K562 (cell line): ENCODE data around the gene MAML3. TPM values are rescaled to one million over a fixed set of nuclear protein-coding genes. Genes with fewer than 3 reads are reported as not detected.

Experiments used
- ATAC-seq: fragments of 200-7000 bp; cut with Tn5 transposase; 3 replicates; pipeline ENCODE4 v1.9.1; 2020; ENCODE audit warnings: moderate library complexity
- BruUV-seq: library from RNA; stranded (reverse); fragments of 400-500 nt; replicated peaks from 2 replicates; lab custom pipeline; 2021; lab: Mats Ljungman, UMichigan
- CTCF ChIA-PET: fragments of 300-600 bp; formaldehyde crosslinking; extraction: SDS; loops from one replicate; lab custom pipeline; 2021; ENCODE audit warnings: low intra/inter-chr PET ratio; lab: Yijun Ruan, JAX
- POLR2A ChIA-PET: fragments of 300-600, 350-650 bp; sonication (Branson Sonifier 250); formaldehyde crosslinking; extraction: SDS; loops from one replicate; lab custom pipeline; 2021; ENCODE audit warnings: antibody characterized with exemption, inconsistent platforms; lab: Yijun Ruan, JAX
- DNase-seq, 4 experiments: peaks; one replicate each; pipeline versions ENCODE4 v3.0.0 to v3.0.0-alpha.2; 2011 to 2018; ENCODE audit warnings: low spot score in 3 of 4, mixed read lengths in 3 of 4; ENCODE audit errors: extremely low read depth in 1 of 4
- FAIRE-seq: peaks from 2 replicates; lab custom pipeline; 2011; peaks lifted over from hg19 to GRCh38; lab: Jason Lieb, UNC
- H2AFZ ChIP-seq: 2 replicates; pipeline ENCODE4 v1.6.0; 2011; ENCODE audit warnings: low read depth, low read length, control low read depth, inconsistent platforms
- H3K27ac ChIP-seq: fragments of 200-600 bp; 3 replicates; pipeline ENCODE4 v1.8.0; 2011; ENCODE audit warnings: low read depth, mild to moderate bottlenecking, control low read depth, inconsistent platforms, low read length, moderate library complexity, mixed read lengths; ENCODE audit errors: extremely low read depth
- H3K27me3 ChIP-seq, 2 experiments: fragments of 300-600 bp in 1 of 2; 2 replicates in 1 of 2; 3 replicates in 1 of 2; pipeline versions ENCODE4 v1.6.0 to v1.8.0; 2011; ENCODE audit warnings: inconsistent platforms in 2 of 2, low read length in 2 of 2, mild to moderate bottlenecking in 1 of 2, mixed read lengths in 1 of 2, moderate library complexity in 1 of 2; ENCODE audit not compliant: control insufficient read depth in 2 of 2, insufficient read depth in 2 of 2
- H3K36me3 ChIP-seq: fragments of 300-600 bp; 3 replicates; pipeline ENCODE4 v1.8.0; 2011; ENCODE audit warnings: mild to moderate bottlenecking, low read length, inconsistent platforms; ENCODE audit not compliant: control insufficient read depth, insufficient read depth
- H3K4me1 ChIP-seq, 2 experiments: fragments of 200-600 bp in 1 of 2; replicated peaks in 1 of 2; 2 replicates in 1 of 2; 3 replicates in 1 of 2; pipeline versions ENCODE4 v1.5.1 to v1.8.0; 2011; ENCODE audit warnings: inconsistent platforms in 2 of 2, low read length in 2 of 2, mild to moderate bottlenecking in 1 of 2, mixed read lengths in 1 of 2, moderate library complexity in 1 of 2; ENCODE audit not compliant: control insufficient read depth in 2 of 2, insufficient read depth in 2 of 2
- H3K4me2 ChIP-seq: 2 replicates; pipeline ENCODE4 v1.6.1; 2011; ENCODE audit warnings: low read length, control low read depth, inconsistent platforms, mixed read lengths; ENCODE audit not compliant: insufficient read depth
- H3K4me3 ChIP-seq: fragments of 200-600 bp; sonication (generic), shearing (Covaris generic); 2 replicates; pipeline ENCODE4 v1.5.1; 2016; ENCODE audit warnings: control low read depth, inconsistent platforms
- H3K79me2 ChIP-seq: fragments of 200-600 bp; 3 replicates; pipeline ENCODE4 v1.8.0; 2011; ENCODE audit warnings: low read length, inconsistent platforms; ENCODE audit not compliant: control insufficient read depth, insufficient read depth
- H3K9ac ChIP-seq, 2 experiments: 2 replicates each; pipeline versions ENCODE4 v1.6.0 to v1.6.1; 2011; ENCODE audit warnings: low read depth in 2 of 2, low read length in 2 of 2, control low read depth in 1 of 2, inconsistent platforms in 1 of 2, mild to moderate bottlenecking in 1 of 2, mixed read lengths in 1 of 2; ENCODE audit not compliant: insufficient read depth in 1 of 2
- H3K9me1 ChIP-seq: one replicate; pipeline ENCODE4 v1.6.0; 2011; ENCODE audit warnings: inconsistent platforms, mild to moderate bottlenecking, low read length, moderate library complexity; ENCODE audit not compliant: control insufficient read depth, insufficient read depth
- H3K9me3 ChIP-seq: replicated peaks from 2 replicates; pipeline ENCODE4 v1.5.1; 2011; ENCODE audit warnings: low read depth, low read length, inconsistent platforms; ENCODE audit not compliant: control insufficient read depth, insufficient read depth
- H4K20me1 ChIP-seq: replicated peaks from 2 replicates; pipeline ENCODE4 v1.6.1; 2011; ENCODE audit warnings: low read length, inconsistent platforms, mixed read lengths; ENCODE audit not compliant: control insufficient read depth, insufficient read depth
- CBX1 ChIP-seq: sonication (generic); IDR thresholded peaks from 2 replicates; pipeline ENCODE4 v1.6.1; 2016; ENCODE audit warnings: antibody characterized with exemption, low read depth, mild to moderate bottlenecking
- ESRRA ChIP-seq: fragments of 450-650 bp; IDR thresholded peaks from 2 replicates; pipeline ENCODE4 v1.6.1; 2014; ENCODE audit warnings: low read depth, mild to moderate bottlenecking, moderate library complexity, borderline replicate concordance
- RAD51 ChIP-seq: fragments of 450-650 bp; IDR thresholded peaks from 2 replicates; pipeline ENCODE4 v1.7.1; 2016; ENCODE audit warnings: low read depth, mild to moderate bottlenecking, borderline replicate concordance
- TCFL5 ChIP-seq: fragments of 250-450 bp; sonication (Bioruptor Pico); conservative IDR thresholded peaks from 2 replicates; pipeline ENCODE4 v1.6.1; 2021; ENCODE audit warnings: mild to moderate bottlenecking, moderate library complexity, matching md5 sums
- WHSC1 ChIP-seq: IDR thresholded peaks from one replicate; pipeline ENCODE4 v1.6.1; 2012; ENCODE audit warnings: low read length, control low read depth, inconsistent platforms
- XRCC3 ChIP-seq: fragments of 450-650 bp; IDR thresholded peaks from 2 replicates; pipeline ENCODE4 v1.6.1; 2017; ENCODE audit warnings: mild to moderate bottlenecking, moderate library complexity
- ZNF121 ChIP-seq: sonication (generic); formaldehyde crosslinking; conservative IDR thresholded peaks from 2 replicates; pipeline ENCODE4 v1.8.0; 2022; ENCODE audit warnings: missing genetic modification reagents
- ZNF134 ChIP-seq: fragments of 250-450 bp; sonication (Bioruptor Pico); conservative IDR thresholded peaks from 2 replicates; pipeline ENCODE4 v1.4.0; 2020
- ZNF644 ChIP-seq: fragments of 200-800 bp; sonication (Bioruptor generic); IDR thresholded peaks from 2 replicates; pipeline ENCODE4 v1.6.1; 2016; ENCODE audit warnings: low read depth, missing genetic modification characterization, missing compliant biosample characterization
- WGBS: fragments of 100-300 bp; shearing (Covaris generic); methylation state at CpG from one replicate; pipeline ENCODE4 v1.1.6; 2016; ENCODE audit warnings: low coverage, mixed read lengths; ENCODE audit not compliant: insufficient coverage; ENCODE audit errors: missing lambda C conversion rate; 5-methylcytosine and 5-hydroxymethylcytosine counted together
- in situ Hi-C: fragments of 300-500 bp; cut with MboI; formaldehyde crosslinking; loops from 4 replicates; pipeline ENCODE4 v1.15.0; 2018; ENCODE audit warnings: inconsistent platforms, mixed read lengths
- intact Hi-C: fragments of 100-400 bp; cut with micrococcal nuclease; formaldehyde crosslinking; loops from 2 replicates; pipeline ENCODE4 v1.14.2; 2022
- polyA plus RNA-seq, 8 experiments: library from polyadenylated mRNA; depleted of rRNA in 4 of 8; stranded (reverse) in 5 of 8; unstranded in 3 of 8; fragments of >200 nt; fragmentation: Nextera tagmentation in 2 of 8; fragmentation: Illumina TruSeq in 1 of 8; extraction: Ambion mirVana in 2 of 8; extraction: Trizol in 1 of 8; gene quantifications; 2 replicates each; pipeline versions ENCODE4 v1.2.1 to v1.2.3, GENCODE V29; 2011 to 2014; ENCODE audit warnings: inconsistent platforms in 1 of 8, missing spikeins in 1 of 8
- total RNA-seq, 7 experiments: library from RNA; depleted of rRNA in 6 of 7; stranded (reverse); fragments of >200 nt in 6 of 7; fragmentation: Illumina TruSeq in 2 of 7; extraction: Trizol in 2 of 7; gene quantifications; 2 replicates each; pipeline versions ENCODE4 v1.2.1 to v1.2.3, GENCODE V29; 2011 to 2021; ENCODE audit warnings: low replicate concordance in 1 of 7
- TF ChIP-seq, protein P1 (sequence below): sonication (generic); formaldehyde crosslinking; IDR thresholded peaks from 2 replicates; pipeline ENCODE4 v1.8.1; 2022; ENCODE audit warnings: missing genetic modification reagents
- TF ChIP-seq, protein P2 (sequence below): sonication (generic); formaldehyde crosslinking; IDR thresholded peaks from 2 replicates; pipeline ENCODE4 v1.8.0; 2022; ENCODE audit warnings: mild to moderate bottlenecking, missing genetic modification reagents, borderline replicate concordance

Gene MAML3
- total and polyA plus RNA-seq, 9 of the 15 experiments (the other 6 are each of a cell fraction or from before 2014, with no cell fraction given), result 0.01 to 0.55 (median 0.25) TPM

- BruUV-seq, result no TSS peak
- in situ Hi-C loops, result no loop called here
- H3K4me2 ChIP-seq, result no peak overlapping the region
- H3K36me3 ChIP-seq, result no peaks in the 10 kb centered on the region
- no peak overlapping the region for H2AFZ ChIP-seq
- DNase-seq (no peak), ATAC-seq (peak; percentile 58), FAIRE-seq (no peak)
- no peak overlapping the region for H3K9ac ChIP-seq
- no peak overlapping the region for H3K4me3 ChIP-seq
- H3K9me1 ChIP-seq, result no peaks in the 10 kb centered on the region
- no peaks in the 10 kb centered on the region for H3K9me3 ChIP-seq
- intact Hi-C loops, result no loop called here
- no peaks in the 10 kb centered on the region for H3K79me2 ChIP-seq
- 13% methylated on average over 31 of the region's 31 CpGs for WGBS
- POLR2A ChIA-PET, result interaction anchor here (0.7 kb wide), 1 partner anchor 76 kb away, joined by 3 read pairs; no protein-coding TSS in a partner anchor
- no peak for TF ChIP-seq WHSC1
- TF ChIP-seq CBX1, result no peak
- no peak for TF ChIP-seq ESRRA
- TF ChIP-seq XRCC3, result no peak
- TF ChIP-seq, protein P1, sequence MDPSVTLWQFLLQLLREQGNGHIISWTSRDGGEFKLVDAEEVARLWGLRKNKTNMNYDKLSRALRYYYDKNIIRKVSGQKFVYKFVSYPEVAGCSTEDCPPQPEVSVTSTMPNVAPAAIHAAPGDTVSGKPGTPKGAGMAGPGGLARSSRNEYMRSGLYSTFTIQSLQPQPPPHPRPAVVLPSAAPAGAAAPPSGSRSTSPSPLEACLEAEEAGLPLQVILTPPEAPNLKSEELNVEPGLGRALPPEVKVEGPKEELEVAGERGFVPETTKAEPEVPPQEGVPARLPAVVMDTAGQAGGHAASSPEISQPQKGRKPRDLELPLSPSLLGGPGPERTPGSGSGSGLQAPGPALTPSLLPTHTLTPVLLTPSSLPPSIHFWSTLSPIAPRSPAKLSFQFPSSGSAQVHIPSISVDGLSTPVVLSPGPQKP, result no peak
- TF ChIP-seq TCFL5 (CRISPR knock-in tag), result no peak
- no peak for TF ChIP-seq ZNF121 (CRISPR knock-in tag)
- TF ChIP-seq ZNF644, result no peak
- TF ChIP-seq RAD51, result no peak
- no peak for TF ChIP-seq ZNF134 (CRISPR knock-in tag)
- TF ChIP-seq, protein P2, sequence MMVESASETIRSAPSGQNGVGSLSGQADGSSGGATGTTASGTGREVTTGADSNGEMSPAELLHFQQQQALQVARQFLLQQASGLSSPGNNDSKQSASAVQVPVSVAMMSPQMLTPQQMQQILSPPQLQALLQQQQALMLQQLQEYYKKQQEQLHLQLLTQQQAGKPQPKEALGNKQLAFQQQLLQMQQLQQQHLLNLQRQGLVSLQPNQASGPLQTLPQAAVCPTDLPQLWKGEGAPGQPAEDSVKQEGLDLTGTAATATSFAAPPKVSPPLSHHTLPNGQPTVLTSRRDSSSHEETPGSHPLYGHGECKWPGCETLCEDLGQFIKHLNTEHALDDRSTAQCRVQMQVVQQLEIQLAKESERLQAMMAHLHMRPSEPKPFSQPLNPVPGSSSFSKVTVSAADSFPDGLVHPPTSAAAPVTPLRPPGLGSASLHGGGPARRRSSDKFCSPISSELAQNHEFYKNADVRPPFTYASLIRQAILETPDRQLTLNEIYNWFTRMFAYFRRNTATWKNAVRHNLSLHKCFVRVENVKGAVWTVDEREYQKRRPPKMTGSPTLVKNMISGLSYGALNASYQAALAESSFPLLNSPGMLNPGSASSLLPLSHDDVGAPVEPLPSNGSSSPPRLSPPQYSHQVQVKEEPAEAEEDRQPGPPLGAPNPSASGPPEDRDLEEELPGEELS, result no peak
- no peaks in the 10 kb centered on the region for H4K20me1 ChIP-seq
- peaks cover 0 to 4% of the 10 kb centered on the region in 2 experiments; a peak in 2 of 5 replicates for H3K4me1 ChIP-seq
- CTCF ChIA-PET, result no interaction called here
- peaks cover 5 to 20% of the 10 kb centered on the region in 2 experiments for H3K27me3 ChIP-seq
- no peak overlapping the region for H3K27ac ChIP-seq
Measured at GRCh38 chr4:139859876-139860275, 294.1 kb downstream of the MAML3 start.
